ENCODE data around the gene LDLRAD3. TPM values are rescaled to one million over a fixed set of nuclear protein-coding genes. Genes with fewer than 3 reads are reported as not detected.

LDLRAD3 gene
- total and polyA plus RNA-seq, 7 experiments from 2014 or later = 0.08 to 6.9 (median 0.41) TPM; not detected in 3

- H3K4me3 ChIP-seq (ENCODE audit: low read length) = peak overlapping the region; percentile 24
- Mint-ChIP-seq H3K27ac (no peak overlapping the region), H3K27me3 (peaks cover 45 to 73% (median 53%) of the 10 kb centered on the region in 5 donors), H3K36me3 (peaks cover 0 to 6% (median 0%) of the 10 kb centered on the region in 5 donors), H3K4me1 (peaks cover 5 to 17% (median 13%) of the 10 kb centered on the region in 7 donors), H3K9me3 (no peaks in the 10 kb centered on the region), H3K4me3 (peak overlapping the region; percentile 68 to 94 (median 80))
- intact Hi-C loops (cut with micrococcal nuclease) = no loop called here
- peaks cover 0 to 6% of the 10 kb centered on the region in 2 donors for H3K4me1 ChIP-seq (ENCODE audit: control insufficient read depth in 2 of 2, insufficient read depth in 2 of 2, low read length in 2 of 2)
- ATAC-seq (no peak), DNase-seq (no peak)
- no peaks in the 10 kb centered on the region for H3K9me3 ChIP-seq (ENCODE audit: control insufficient read depth in 2 of 3, low read length in 3 of 3)
- ChIA-PET POLR2A (no interaction called here), CTCF (no interaction called here)
- H3K27me3 ChIP-seq (ENCODE audit: control insufficient read depth in 2 of 2, insufficient read depth in 2 of 2, low read length in 2 of 2) = peaks cover 0 to 4% of the 10 kb centered on the region in 2 donors
- H3K27ac ChIP-seq (ENCODE audit: low read depth, low read length) = no peak overlapping the region
- no peaks in the 10 kb centered on the region for H3K36me3 ChIP-seq (ENCODE audit: control insufficient read depth in 2 of 3, insufficient read depth in 3 of 3, low read length in 3 of 3)
Observed at GRCh38 chr11:35943309-35943708, 553 bp upstream of the LDLRAD3 start.

- DNase-seq = no peak
- Histone ChIP-seq H3K4me1 (ENCODE audit: control insufficient read depth in 2 of 2, insufficient read depth in 2 of 2, low read length in 2 of 2) (peaks cover 0 to 6% of the 10 kb centered on the region in 2 donors), H3K4me3 (ENCODE audit: low read length) (no peak overlapping the region), H3K36me3 (ENCODE audit: control insufficient read depth in 2 of 3, insufficient read depth in 3 of 3, low read length in 3 of 3) (no peaks in the 10 kb centered on the region), H3K27me3 (ENCODE audit: control insufficient read depth in 2 of 2, insufficient read depth in 2 of 2, low read length in 2 of 2) (peaks cover 0 to 4% of the 10 kb centered on the region in 2 donors), H3K9me3 (ENCODE audit: control insufficient read depth in 2 of 3, low read length in 3 of 3) (no peaks in the 10 kb centered on the region), H3K27ac (ENCODE audit: low read depth, low read length) (no peak overlapping the region)
- H3K27me3 Mint-ChIP-seq = peaks cover 39 to 71% (median 53%) of the 10 kb centered on the region in 5 donors
- H3K36me3 Mint-ChIP-seq = peaks cover 0 to 6% (median 0%) of the 10 kb centered on the region in 5 donors
- H3K9me3 Mint-ChIP-seq = no peaks in the 10 kb centered on the region
- peak overlapping the region; percentile 68 to 88 (median 74) for H3K4me3 Mint-ChIP-seq
- CTCF ChIA-PET = no interaction called here
- POLR2A ChIA-PET = no interaction called here
- H3K27ac Mint-ChIP-seq = no peak overlapping the region
- no peak for ATAC-seq
- intact Hi-C loops (cut with micrococcal nuclease) = no loop called here
- H3K4me1 Mint-ChIP-seq = peaks cover 5 to 17% (median 13%) of the 10 kb centered on the region in 7 donors
Observed at GRCh38 chr11:35944503-35945136, 758 bp downstream of the LDLRAD3 start.

GRCh38 chr11:35945137-35945518 is 1.3 kb downstream of the LDLRAD3 start:
- ChIA-PET CTCF (no interaction called here), POLR2A (no interaction called here)
- Histone ChIP-seq H3K4me3 (ENCODE audit: low read length) (no peak overlapping the region), H3K36me3 (ENCODE audit: control insufficient read depth in 2 of 3, insufficient read depth in 3 of 3, low read length in 3 of 3) (no peaks in the 10 kb centered on the region), H3K4me1 (ENCODE audit: control insufficient read depth in 2 of 2, insufficient read depth in 2 of 2, low read length in 2 of 2) (peaks cover 0 to 6% of the 10 kb centered on the region in 2 donors), H3K9me3 (ENCODE audit: control insufficient read depth in 2 of 3, low read length in 3 of 3) (no peaks in the 10 kb centered on the region), H3K27me3 (ENCODE audit: control insufficient read depth in 2 of 2, insufficient read depth in 2 of 2, low read length in 2 of 2) (peaks cover 0 to 4% of the 10 kb centered on the region in 2 donors), H3K27ac (ENCODE audit: low read depth, low read length) (no peak overlapping the region)
- H3K27me3 Mint-ChIP-seq = peaks cover 41 to 69% (median 51%) of the 10 kb centered on the region in 5 donors
- H3K9me3 Mint-ChIP-seq = no peaks in the 10 kb centered on the region
- intact Hi-C loops (cut with micrococcal nuclease) = no loop called here
- peaks cover 0 to 6% (median 0%) of the 10 kb centered on the region in 5 donors for H3K36me3 Mint-ChIP-seq
- peaks cover 5 to 17% (median 13%) of the 10 kb centered on the region in 7 donors for H3K4me1 Mint-ChIP-seq
- peak overlapping the region; percentile 68 to 88 (median 74) for H3K4me3 Mint-ChIP-seq
- DNase-seq (no peak), ATAC-seq (no peak)
- no peak overlapping the region for H3K27ac Mint-ChIP-seq

- no peak overlapping the region for H3K27ac ChIP-seq (ENCODE audit: low read depth, low read length)
- H3K4me3 ChIP-seq (ENCODE audit: low read length) = no peak overlapping the region
- H3K36me3 Mint-ChIP-seq = peaks cover 0 to 6% (median 0%) of the 10 kb centered on the region in 5 donors
- no peaks in the 10 kb centered on the region for H3K9me3 ChIP-seq (ENCODE audit: control insufficient read depth in 2 of 3, low read length in 3 of 3)
- intact Hi-C loops (cut with micrococcal nuclease) = no loop called here
- H3K4me1 ChIP-seq (ENCODE audit: control insufficient read depth in 2 of 2, insufficient read depth in 2 of 2, low read length in 2 of 2) = peaks cover 0 to 6% of the 10 kb centered on the region in 2 donors
- DNase-seq = no peak
- H3K27me3 ChIP-seq (ENCODE audit: control insufficient read depth in 2 of 2, insufficient read depth in 2 of 2, low read length in 2 of 2) = peaks cover 0 to 4% of the 10 kb centered on the region in 2 donors
- peaks cover 45 to 63% (median 51%) of the 10 kb centered on the region in 5 donors for H3K27me3 Mint-ChIP-seq
- no peaks in the 10 kb centered on the region for H3K9me3 Mint-ChIP-seq
- H3K36me3 ChIP-seq (ENCODE audit: control insufficient read depth in 2 of 3, insufficient read depth in 3 of 3, low read length in 3 of 3) = no peaks in the 10 kb centered on the region
- peaks cover 5 to 17% (median 13%) of the 10 kb centered on the region in 7 donors for H3K4me1 Mint-ChIP-seq
- ATAC-seq = no peak
- no peak overlapping the region for H3K27ac Mint-ChIP-seq
- no peak overlapping the region for H3K4me3 Mint-ChIP-seq
- ChIA-PET CTCF (no interaction called here), POLR2A (no interaction called here)
Observed at GRCh38 chr11:35946766-35947165, 2.9 kb downstream of the LDLRAD3 start.

- H3K9me3 Mint-ChIP-seq = no peaks in the 10 kb centered on the region
- H3K27ac Mint-ChIP-seq = no peak overlapping the region
- ChIA-PET CTCF (no interaction called here), POLR2A (no interaction called here)
- H3K36me3 ChIP-seq (ENCODE audit: control insufficient read depth in 2 of 3, insufficient read depth in 3 of 3, low read length in 3 of 3) = no peaks in the 10 kb centered on the region
- ATAC-seq (no peak), DNase-seq (no peak)
- intact Hi-C loops (cut with micrococcal nuclease) = no loop called here
- H3K4me1 Mint-ChIP-seq = peaks cover 5 to 17% (median 13%) of the 10 kb centered on the region in 7 donors
- H3K4me3 Mint-ChIP-seq = no peak overlapping the region
- peaks cover 0 to 4% of the 10 kb centered on the region in 2 donors for H3K27me3 ChIP-seq (ENCODE audit: control insufficient read depth in 2 of 2, insufficient read depth in 2 of 2, low read length in 2 of 2)
- peaks cover 39 to 56% (median 49%) of the 10 kb centered on the region in 5 donors for H3K27me3 Mint-ChIP-seq
- H3K4me3 ChIP-seq (ENCODE audit: low read length) = no peak overlapping the region
- peaks cover 0 to 6% (median 0%) of the 10 kb centered on the region in 5 donors for H3K36me3 Mint-ChIP-seq
- no peaks in the 10 kb centered on the region for H3K9me3 ChIP-seq (ENCODE audit: control insufficient read depth in 2 of 3, low read length in 3 of 3)
- no peak overlapping the region for H3K27ac ChIP-seq (ENCODE audit: low read depth, low read length)
- H3K4me1 ChIP-seq (ENCODE audit: control insufficient read depth in 2 of 2, insufficient read depth in 2 of 2, low read length in 2 of 2) = peaks cover 0 to 6% of the 10 kb centered on the region in 2 donors
Observed at GRCh38 chr11:35947437-35947836, 3.6 kb downstream of the LDLRAD3 start.

GRCh38 chr11:35949242-35949641 is 5.4 kb downstream of the LDLRAD3 start:
- H3K4me1 Mint-ChIP-seq = peaks cover 0 to 10% (median 7%) of the 10 kb centered on the region in 7 donors
- H3K27me3 ChIP-seq (ENCODE audit: control insufficient read depth in 2 of 2, insufficient read depth in 2 of 2, low read length in 2 of 2) = no peaks in the 10 kb centered on the region
- H3K27me3 Mint-ChIP-seq = peaks cover 26 to 43% (median 36%) of the 10 kb centered on the region in 5 donors
- H3K27ac Mint-ChIP-seq = no peak overlapping the region
- no peaks in the 10 kb centered on the region for H3K36me3 ChIP-seq (ENCODE audit: control insufficient read depth in 2 of 3, insufficient read depth in 3 of 3, low read length in 3 of 3)
- intact Hi-C loops (cut with micrococcal nuclease) = no loop called here
- DNase-seq (no peak), ATAC-seq (no peak)
- CTCF ChIA-PET = no interaction called here
- H3K4me1 ChIP-seq (ENCODE audit: control insufficient read depth in 2 of 2, insufficient read depth in 2 of 2, low read length in 2 of 2) = no peaks in the 10 kb centered on the region
- H3K4me3 Mint-ChIP-seq = no peak overlapping the region
- POLR2A ChIA-PET = no interaction called here
- H3K4me3 ChIP-seq (ENCODE audit: low read length) = no peak overlapping the region
- no peak overlapping the region for H3K27ac ChIP-seq (ENCODE audit: low read depth, low read length)
- no peaks in the 10 kb centered on the region for H3K36me3 Mint-ChIP-seq
- H3K9me3 Mint-ChIP-seq = no peaks in the 10 kb centered on the region
- H3K9me3 ChIP-seq (ENCODE audit: control insufficient read depth in 2 of 3, low read length in 3 of 3) = no peaks in the 10 kb centered on the region

- no peaks in the 10 kb centered on the region for H3K36me3 Mint-ChIP-seq
- no peaks in the 10 kb centered on the region for H3K9me3 Mint-ChIP-seq
- Histone ChIP-seq H3K27me3 (ENCODE audit: control insufficient read depth in 2 of 2, insufficient read depth in 2 of 2, low read length in 2 of 2) (no peaks in the 10 kb centered on the region), H3K9me3 (ENCODE audit: control insufficient read depth in 2 of 3, low read length in 3 of 3) (no peaks in the 10 kb centered on the region), H3K27ac (ENCODE audit: low read depth, low read length) (no peak overlapping the region), H3K36me3 (ENCODE audit: control insufficient read depth in 2 of 3, insufficient read depth in 3 of 3, low read length in 3 of 3) (no peaks in the 10 kb centered on the region), H3K4me1 (ENCODE audit: control insufficient read depth in 2 of 2, insufficient read depth in 2 of 2, low read length in 2 of 2) (no peaks in the 10 kb centered on the region), H3K4me3 (ENCODE audit: low read length) (no peak overlapping the region)
- POLR2A ChIA-PET = no interaction called here
- DNase-seq (no peak), ATAC-seq (no peak)
- no peak overlapping the region for H3K27ac Mint-ChIP-seq
- peaks cover 18 to 39% (median 30%) of the 10 kb centered on the region in 5 donors for H3K27me3 Mint-ChIP-seq
- H3K4me3 Mint-ChIP-seq = no peak overlapping the region
- peaks cover 0 to 4% (median 0%) of the 10 kb centered on the region in 7 donors for H3K4me1 Mint-ChIP-seq
- CTCF ChIA-PET = no interaction called here
- intact Hi-C loops (cut with micrococcal nuclease) = no loop called here
Observed at GRCh38 chr11:35950082-35950481, 6.2 kb downstream of the LDLRAD3 start.

All from naive thymus-derived CD4-positive, alpha-beta T cell (primary cell).